ENCODE measurements around the gene RET. TPM values are rescaled to one million over a fixed set of nuclear protein-coding genes. Genes with fewer than 3 reads are reported as not detected.

The RET gene
- total RNA-seq, 1 experiment from 2014 or later, result 21.4 TPM

GRCh38 chr10:43099928-43100327 is 23.1 kb downstream of the RET start (continued):
- no peak for TF ChIP-seq STAT6 (CRISPR knock-in tag; conservative IDR thresholded peaks at IDR 0.05; ENCODE audit: low read depth)
- TF ChIP-seq NR2C2 (CRISPR knock-in tag; IDR thresholded peaks at IDR 0.05), result no peak
- no peak for TF ChIP-seq HMGA2 (CRISPR knock-in tag; IDR thresholded peaks at IDR 0.05)
- no peak for TF ChIP-seq ZNF219 (CRISPR knock-in tag; IDR thresholded peaks at IDR 0.05; ENCODE audit: borderline replicate concordance)
- no peak for TF ChIP-seq ETV6 (CRISPR knock-in tag; IDR thresholded peaks at IDR 0.05)
- no peak for TF ChIP-seq E2F1 (CRISPR knock-in tag; IDR thresholded peaks at IDR 0.05)
- no peak for TF ChIP-seq ZSCAN18 (CRISPR knock-in tag; IDR thresholded peaks at IDR 0.05)
- no peak for TF ChIP-seq CREB1 (CRISPR knock-in tag; IDR thresholded peaks at IDR 0.05)
- no peak for TF ChIP-seq FOXP1 (CRISPR knock-in tag; IDR thresholded peaks at IDR 0.05; ENCODE audit: borderline replicate concordance)

- H3K4me1 Mint-ChIP-seq, result no peaks in the 10 kb centered on the region
- ChIA-PET POLR2A (interaction anchor here (0.6 kb wide), 1 partner anchor 1477 kb away, joined by 3 read pairs; no protein-coding TSS in a partner anchor), CTCF (interaction anchor here (3.7 kb wide), 1 partner anchor 21 kb away, joined by 20 read pairs; no protein-coding TSS in a partner anchor)
- no peak for TF ChIP-seq HMGA2 (CRISPR knock-in tag; IDR thresholded peaks at IDR 0.05)
- TF ChIP-seq PRRX2 (CRISPR knock-in tag; IDR thresholded peaks at IDR 0.05), result no peak
- no peak for TF ChIP-seq NFATC4 (CRISPR knock-in tag; IDR thresholded peaks at IDR 0.05)
- TF ChIP-seq STAT6 (CRISPR knock-in tag; conservative IDR thresholded peaks at IDR 0.05; ENCODE audit: low read depth), result no peak
- no peak for TF ChIP-seq ZNF416 (CRISPR knock-in tag; IDR thresholded peaks at IDR 0.05)
- no peak for TF ChIP-seq CTCF (IDR thresholded peaks at IDR 0.05)
- no peaks in the 10 kb centered on the region for H3K36me3 Mint-ChIP-seq
- no peaks in the 10 kb centered on the region for H3K9me3 Mint-ChIP-seq
- no peak for ATAC-seq
- H3K4me3 Mint-ChIP-seq, result no peak overlapping the region
- H3K27ac Mint-ChIP-seq, result no peak overlapping the region
- peaks cover 22% of the 10 kb centered on the region for H3K27me3 Mint-ChIP-seq (ENCODE audit: low read depth)
- DNase-seq (ENCODE audit: low spot score), result no peak
Observed at GRCh38 chr10:43100366-43100765, 23.5 kb downstream of the RET start.
